Caco-2 (cell line): ENCODE data around the gene SH3BP2. TPM values are rescaled to one million over a fixed set of nuclear protein-coding genes. Genes with fewer than 3 reads are reported as not detected.

Source experiments
- BruUV-seq: library from RNA; stranded (reverse); fragments of 400-500 nt; replicated peaks from 2 replicates; lab custom pipeline; 2021; lab: Mats Ljungman, UMichigan
- CTCF ChIA-PET: fragments of 300-600 bp; sonication (Branson Sonifier 250); formaldehyde crosslinking; loops from one replicate; lab custom pipeline; 2022; ENCODE audit warnings: antibody characterized with exemption; lab: Charles Lee
- POLR2A ChIA-PET: fragments of 300-600 bp; sonication (Branson Sonifier 250); formaldehyde crosslinking; loops from one replicate; lab custom pipeline; 2022; ENCODE audit warnings: antibody characterized with exemption; lab: Charles Lee
- DNase-seq, 2 experiments: peaks; one replicate each; pipeline versions ENCODE4 v3.0.0 to v3.0.0-alpha.2; 2020 to 2022
- H3K27me3 ChIP-seq: replicated peaks from 2 replicates; pipeline ENCODE4 v1.6.0; 2011; ENCODE audit warnings: low read length; ENCODE audit not compliant: control insufficient read depth, insufficient read depth
- H3K36me3 ChIP-seq: 2 replicates; pipeline ENCODE4 v1.5.1; 2011; ENCODE audit warnings: low read length; ENCODE audit not compliant: control insufficient read depth, insufficient read depth
- H3K4me1 ChIP-seq: fragments of 250-450 bp; sonication (Bioruptor Pico); 2 replicates; pipeline ENCODE4 v1.5.1; 2020; ENCODE audit warnings: mild to moderate bottlenecking
- H3K4me3 ChIP-seq: 2 replicates; pipeline ENCODE4 v1.5.1; 2011; ENCODE audit warnings: low read depth, mild to moderate bottlenecking, control low read depth, low read length
- H3K9me3 ChIP-seq: fragments of 250-450 bp; sonication (Bioruptor Pico); 2 replicates; pipeline ENCODE4 v1.5.1; 2020; ENCODE audit warnings: mild to moderate bottlenecking, moderate library complexity
- H3K27ac Mint-ChIP-seq: one replicate; pipeline ENCODE4 v1.8.0; 2022; ENCODE audit warnings: mixed read lengths; ENCODE audit not compliant: unreplicated experiment
- H3K27me3 Mint-ChIP-seq: one replicate; pipeline ENCODE4 v1.8.0; 2022; ENCODE audit warnings: mixed read lengths; ENCODE audit not compliant: insufficient read depth, unreplicated experiment
- H3K36me3 Mint-ChIP-seq: one replicate; pipeline ENCODE4 v1.8.0; 2022; ENCODE audit warnings: mild to moderate bottlenecking, mixed read lengths; ENCODE audit not compliant: insufficient read depth, unreplicated experiment
- H3K4me1 Mint-ChIP-seq: one replicate; pipeline ENCODE4 v1.8.0; 2022; ENCODE audit warnings: low read depth, mixed read lengths; ENCODE audit not compliant: unreplicated experiment
- H3K4me3 Mint-ChIP-seq: one replicate; pipeline ENCODE4 v1.8.0; 2022; ENCODE audit warnings: mild to moderate bottlenecking, moderate library complexity, mixed read lengths; ENCODE audit not compliant: unreplicated experiment
- H3K9me3 Mint-ChIP-seq: one replicate; pipeline ENCODE4 v1.8.0; 2022; ENCODE audit warnings: mixed read lengths; ENCODE audit not compliant: unreplicated experiment
- intact Hi-C: fragments of 100-400 bp; cut with micrococcal nuclease; formaldehyde crosslinking; loops from one replicate; pipeline ENCODE4 v1.10.0; 2022; ENCODE audit not compliant: unreplicated experiment
- total RNA-seq: library from RNA; stranded (reverse); gene quantifications from 2 replicates; pipeline ENCODE4 v1.2.3, GENCODE V29; 2022
- TF ChIP-seq, protein P1 (sequence below), 2 experiments: fragments of 200-600 bp in 1 of 2; IDR thresholded peaks; 1 replicate in 1 of 2; 2 replicates in 1 of 2; pipeline versions ENCODE4 v1.5.1 to v1.8.0; 2011 to 2022; ENCODE audit warnings: antibody characterized with exemption in 1 of 2, control low read depth in 1 of 2, inconsistent platforms in 1 of 2, low read depth in 1 of 2, low read length in 1 of 2, mild to moderate bottlenecking in 1 of 2, moderate library complexity in 1 of 2; ENCODE audit not compliant: insufficient read depth in 1 of 2, severe bottlenecking in 1 of 2, unreplicated experiment in 1 of 2

Gene SH3BP2
- total RNA-seq, 1 experiment from 2014 or later: 44.4 TPM

GRCh38 chr4:2817137-2817536 lies 24.3 kb downstream of the SH3BP2 start:
- Mint-ChIP-seq H3K36me3 (peaks cover 14% of the 10 kb centered on the region), H3K4me3 (peak overlapping the region; percentile 76), H3K4me1 (peaks cover 15% of the 10 kb centered on the region), H3K9me3 (no peaks in the 10 kb centered on the region), H3K27me3 (no peaks in the 10 kb centered on the region), H3K27ac (peak overlapping the region; percentile 60)
- TF ChIP-seq, protein P1, sequence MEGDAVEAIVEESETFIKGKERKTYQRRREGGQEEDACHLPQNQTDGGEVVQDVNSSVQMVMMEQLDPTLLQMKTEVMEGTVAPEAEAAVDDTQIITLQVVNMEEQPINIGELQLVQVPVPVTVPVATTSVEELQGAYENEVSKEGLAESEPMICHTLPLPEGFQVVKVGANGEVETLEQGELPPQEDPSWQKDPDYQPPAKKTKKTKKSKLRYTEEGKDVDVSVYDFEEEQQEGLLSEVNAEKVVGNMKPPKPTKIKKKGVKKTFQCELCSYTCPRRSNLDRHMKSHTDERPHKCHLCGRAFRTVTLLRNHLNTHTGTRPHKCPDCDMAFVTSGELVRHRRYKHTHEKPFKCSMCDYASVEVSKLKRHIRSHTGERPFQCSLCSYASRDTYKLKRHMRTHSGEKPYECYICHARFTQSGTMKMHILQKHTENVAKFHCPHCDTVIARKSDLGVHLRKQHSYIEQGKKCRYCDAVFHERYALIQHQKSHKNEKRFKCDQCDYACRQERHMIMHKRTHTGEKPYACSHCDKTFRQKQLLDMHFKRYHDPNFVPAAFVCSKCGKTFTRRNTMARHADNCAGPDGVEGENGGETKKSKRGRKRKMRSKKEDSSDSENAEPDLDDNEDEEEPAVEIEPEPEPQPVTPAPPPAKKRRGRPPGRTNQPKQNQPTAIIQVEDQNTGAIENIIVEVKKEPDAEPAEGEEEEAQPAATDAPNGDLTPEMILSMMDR (IDR thresholded peaks at IDR 0.05; ENCODE audit: insufficient read depth in 1 of 2, low read depth in 1 of 2, low read length in 1 of 2, severe bottlenecking in 1 of 2, unreplicated experiment in 1 of 2): no peak
- BruUV-seq: no TSS peak
- no peak for DNase-seq
- H3K36me3 ChIP-seq: no peaks in the 10 kb centered on the region
- H3K27me3 ChIP-seq: no peaks in the 10 kb centered on the region
- no peak overlapping the region for H3K4me3 ChIP-seq
- intact Hi-C loops: no loop called here
- H3K4me1 ChIP-seq: peaks cover 7% of the 10 kb centered on the region; the same call in 1 of the 2 replicates
- H3K9me3 ChIP-seq: no peaks in the 10 kb centered on the region; the same call in 1 of the 2 replicates
- ChIA-PET CTCF (no interaction called here), POLR2A (no interaction called here)

- Mint-ChIP-seq H3K27me3 (no peaks in the 10 kb centered on the region), H3K9me3 (no peaks in the 10 kb centered on the region), H3K4me3 (peak overlapping the region; percentile 76), H3K4me1 (peaks cover 15% of the 10 kb centered on the region), H3K36me3 (peaks cover 13% of the 10 kb centered on the region), H3K27ac (peak overlapping the region; percentile 60)
- peak; percentile 57 to 73 for DNase-seq
- H3K4me3 ChIP-seq: peak overlapping the region; percentile 71
- no TSS peak for BruUV-seq
- POLR2A ChIA-PET: interaction anchor here (0.7 kb wide), 1 partner anchor 282 kb away, joined by 3 read pairs; the partner anchor contains the start of gene FAM193A
- TF ChIP-seq, protein P1 (IDR thresholded peaks at IDR 0.05; ENCODE audit: insufficient read depth in 1 of 2, low read depth in 1 of 2, low read length in 1 of 2, severe bottlenecking in 1 of 2, unreplicated experiment in 1 of 2): no peak
- H3K4me1 ChIP-seq: peaks cover 7% of the 10 kb centered on the region; the same call in 1 of the 2 replicates
- no peaks in the 10 kb centered on the region for H3K27me3 ChIP-seq
- CTCF ChIA-PET: interaction anchor here (0.6 to 0.9 kb wide), 3 partner anchors 8 to 241 kb away, joined by 3 read pairs; no protein-coding TSS in a partner anchor
- no peaks in the 10 kb centered on the region for H3K36me3 ChIP-seq
- H3K9me3 ChIP-seq: no peaks in the 10 kb centered on the region; the same call in 1 of the 2 replicates
- intact Hi-C loops: no loop called here
Measured at GRCh38 chr4:2817701-2818350, 24.9 kb downstream of the SH3BP2 start.

- no peaks in the 10 kb centered on the region; the same call in 1 of the 2 replicates for H3K9me3 ChIP-seq
- intact Hi-C loops: no loop called here
- peak in 1 of 2 experiments; percentile 35 for DNase-seq
- Mint-ChIP-seq H3K27ac (no peak overlapping the region), H3K9me3 (no peaks in the 10 kb centered on the region), H3K36me3 (peaks cover 13% of the 10 kb centered on the region), H3K4me1 (peaks cover 15% of the 10 kb centered on the region), H3K27me3 (no peaks in the 10 kb centered on the region), H3K4me3 (peak overlapping the region; percentile 60)
- BruUV-seq: no TSS peak
- no peaks in the 10 kb centered on the region for H3K36me3 ChIP-seq
- CTCF ChIA-PET: interaction anchor here (0.6 to 0.9 kb wide), 4 partner anchors 9 to 787 kb away, joined by 3 read pairs; no protein-coding TSS in a partner anchor
- TF ChIP-seq, protein P1 (IDR thresholded peaks at IDR 0.05; ENCODE audit: insufficient read depth in 1 of 2, low read depth in 1 of 2, low read length in 1 of 2, severe bottlenecking in 1 of 2, unreplicated experiment in 1 of 2): no peak
- peaks cover 7% of the 10 kb centered on the region; the same call in 1 of the 2 replicates for H3K4me1 ChIP-seq
- no peaks in the 10 kb centered on the region for H3K27me3 ChIP-seq
- peak overlapping the region; percentile 71 for H3K4me3 ChIP-seq
- POLR2A ChIA-PET: interaction anchor here (0.6 to 1.0 kb wide), 3 partner anchors 63 to 1529 kb away, joined by 3 read pairs; partner anchors contain the start of gene FAM193A
Measured at GRCh38 chr4:2818351-2818939, 25.6 kb downstream of the SH3BP2 start.
